ENCODE results near the gene RANBP1. TPM values are rescaled to one million over a fixed set of nuclear protein-coding genes. Genes with fewer than 3 reads are reported as not detected.

The RANBP1 gene
- total and polyA plus RNA-seq, 2 of the 4 experiments (the other 2 are of a cell fraction): 173 to 376 TPM

- Histone ChIP-seq H2BK15ac (ENCODE audit: low read depth, low read length) (no peak overlapping the region), H2BK5ac (ENCODE audit: low read depth, low read length, poor library complexity, severe bottlenecking) (no peak overlapping the region), H3K79me1 (ENCODE audit: low read depth in 1 of 2, low read length in 2 of 2) (no peaks in the 10 kb centered on the region), H2BK20ac (ENCODE audit: low read depth, low read length) (no peak overlapping the region), H4K91ac (ENCODE audit: insufficient read depth, low read depth, low read length) (no peak overlapping the region), H3K9me1 (ENCODE audit: insufficient read depth, low read length) (no peaks in the 10 kb centered on the region), H3K18ac (ENCODE audit: low read depth, low read length) (no peak overlapping the region), H3K27me3 (ENCODE audit: control insufficient read depth, insufficient read depth, low read length) (peaks cover 13% of the 10 kb centered on the region), H4K20me1 (ENCODE audit: insufficient read depth, low read length) (peaks cover 6% of the 10 kb centered on the region; the same call in 1 of the 2 replicates), H3K14ac (replicated peaks; ENCODE audit: low read depth, low read length) (no peak overlapping the region), H3K23ac (ENCODE audit: low read depth, low read length) (no peak overlapping the region), H3K4me3 (ENCODE audit: insufficient read depth, low read depth, low read length) (no peak overlapping the region), H3K56ac (ENCODE audit: extremely low read depth, insufficient read depth, low read length) (no peak overlapping the region), H3K4me1 (ENCODE audit: control insufficient read depth, insufficient read depth, low read length) (peaks cover 2% of the 10 kb centered on the region; the same call in 1 of the 2 replicates), H2BK120ac (ENCODE audit: low read depth, low read length) (no peak overlapping the region), H2AK5ac (ENCODE audit: low read depth, low read length) (no peak overlapping the region), H3K27ac (ENCODE audit: insufficient read depth, low read length) (no peak overlapping the region), H3K4ac (ENCODE audit: low read depth, low read length) (no peak overlapping the region), H2AK9ac (replicated peaks; ENCODE audit: low read depth, low read length, poor library complexity) (no peak overlapping the region), H4K5ac (ENCODE audit: low read depth, low read length) (no peak overlapping the region), H3K36me3 (ENCODE audit: control insufficient read depth, insufficient read depth, low read length) (no peaks in the 10 kb centered on the region), H3K4me2 (ENCODE audit: low read depth, low read length) (no peak overlapping the region), H3K9ac (ENCODE audit: low read depth, low read length) (no peak overlapping the region), H2AFZ (replicated peaks; ENCODE audit: low read length, poor library complexity) (no peak overlapping the region), H3K9me3 (ENCODE audit: control insufficient read depth, insufficient read depth, low read length) (no peaks in the 10 kb centered on the region), H4K8ac (ENCODE audit: low read depth in 2 of 2, low read length in 2 of 2) (no peak overlapping the region)
- no TSS peak for BruUV-seq (replicated peaks)
- WGBS, 2 experiments (ENCODE audit: extremely low coverage in 2 of 2, insufficient read length in 1 of 2): no CpG with 5 or more reads among the region's 9 CpGs
- DNase-seq (no peak), ATAC-seq (ENCODE audit: low read depth) (no peak)
- no peak for TF ChIP-seq USF2 (IDR thresholded peaks at IDR 0.05; ENCODE audit: low read depth, low read length)
- TF ChIP-seq NFE2L2 (IDR thresholded peaks at IDR 0.05; ENCODE audit: low read depth, low read length): no peak
- TF ChIP-seq, protein P1, sequence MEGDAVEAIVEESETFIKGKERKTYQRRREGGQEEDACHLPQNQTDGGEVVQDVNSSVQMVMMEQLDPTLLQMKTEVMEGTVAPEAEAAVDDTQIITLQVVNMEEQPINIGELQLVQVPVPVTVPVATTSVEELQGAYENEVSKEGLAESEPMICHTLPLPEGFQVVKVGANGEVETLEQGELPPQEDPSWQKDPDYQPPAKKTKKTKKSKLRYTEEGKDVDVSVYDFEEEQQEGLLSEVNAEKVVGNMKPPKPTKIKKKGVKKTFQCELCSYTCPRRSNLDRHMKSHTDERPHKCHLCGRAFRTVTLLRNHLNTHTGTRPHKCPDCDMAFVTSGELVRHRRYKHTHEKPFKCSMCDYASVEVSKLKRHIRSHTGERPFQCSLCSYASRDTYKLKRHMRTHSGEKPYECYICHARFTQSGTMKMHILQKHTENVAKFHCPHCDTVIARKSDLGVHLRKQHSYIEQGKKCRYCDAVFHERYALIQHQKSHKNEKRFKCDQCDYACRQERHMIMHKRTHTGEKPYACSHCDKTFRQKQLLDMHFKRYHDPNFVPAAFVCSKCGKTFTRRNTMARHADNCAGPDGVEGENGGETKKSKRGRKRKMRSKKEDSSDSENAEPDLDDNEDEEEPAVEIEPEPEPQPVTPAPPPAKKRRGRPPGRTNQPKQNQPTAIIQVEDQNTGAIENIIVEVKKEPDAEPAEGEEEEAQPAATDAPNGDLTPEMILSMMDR (conservative IDR thresholded peaks at IDR 0.05; ENCODE audit: low read depth, low read length): no peak
- TF ChIP-seq BHLHE40 (IDR thresholded peaks at IDR 0.05; ENCODE audit: low read depth, low read length): no peak
- TF ChIP-seq FOS (IDR thresholded peaks at IDR 0.05; ENCODE audit: low read depth, low read length): no peak
- no peak for TF ChIP-seq MAZ (IDR thresholded peaks at IDR 0.05; ENCODE audit: borderline replicate concordance, low read depth, low read length)
- no peak for TF ChIP-seq RFX5 (IDR thresholded peaks at IDR 0.05; ENCODE audit: low read depth, low read length)
- no peak for TF ChIP-seq POLR2A (IDR thresholded peaks at IDR 0.05; ENCODE audit: low read depth, low read length)
- ChIA-PET POLR2A (ENCODE audit: unreplicated experiment) (no interaction called here), CTCF (no interaction called here)
- in situ Hi-C loops (cut with MboI; ENCODE audit: low sequenced_read_pairs): loop anchor here (5.0 to 10.0 kb wide), 2 partner anchors 133 to 296 kb away; no protein-coding TSS in a partner anchor
- dilution Hi-C loops (cut with HindIII; ENCODE audit: low sequenced_read_pairs, unreplicated experiment): no loop called here
- intact Hi-C loops (cut with micrococcal nuclease): loop anchor here (5.0 kb wide), 1 partner anchor 298 kb away; no protein-coding TSS in a partner anchor
Observed at GRCh38 chr22:20159076-20159475, 43.2 kb downstream of the RANBP1 start.

All from IMR-90 (cell line).